Esophagus squamous epithelium (tissue), 5 donors: ENCODE results near the gene CSMD2. TPM values are rescaled to one million over a fixed set of nuclear protein-coding genes. Genes with fewer than 3 reads are reported as not detected.

ENCODE experiments used
- DNase-seq: peaks from one replicate; lab custom pipeline; 2025; lab: John Stamatoyannopoulos, UW
- H3K27ac ChIP-seq, 4 donors: fragments of 200-600 bp; sonication (generic); one replicate each; pipeline ENCODE4 v1.5.1; 2016 to 2019; ENCODE audit warnings: mild to moderate bottlenecking in 1 of 4
- H3K27me3 ChIP-seq, 4 donors: fragments of 200-600 bp; sonication (generic); 1 replicate in 3 of 4; 2 replicates in 1 of 4; pipeline versions ENCODE4 v1.5.1 to v1.6.0; 2017 to 2021; ENCODE audit warnings: antibody characterized with exemption in 1 of 4
- H3K36me3 ChIP-seq, 3 donors: fragments of 200-600 bp; sonication (generic); one replicate each; pipeline ENCODE4 v1.5.1; 2016 to 2019
- H3K4me1 ChIP-seq, 3 donors: fragments of 200-600 bp; sonication (generic); one replicate each; pipeline ENCODE4 v1.5.1; 2017 to 2019
- H3K4me3 ChIP-seq, 4 donors: fragments of 200-600 bp; sonication (generic); 1 replicate in 3 of 4; 2 replicates in 1 of 4; pipeline ENCODE4 v1.5.1; 2016 to 2019; ENCODE audit warnings: mild to moderate bottlenecking in 2 of 4, moderate library complexity in 1 of 4
- H3K9me3 ChIP-seq, 3 donors: fragments of 200-600 bp; sonication (generic); one replicate each; pipeline ENCODE4 v1.5.1; 2016 to 2019
- CTCF ChIP-seq, 6 experiments: fragments of 450-650 bp in 4 of 6; fragments of 200-600 bp in 2 of 6; sonication (generic) in 2 of 6; IDR thresholded peaks; one replicate each; pipeline ENCODE4 v1.5.1; 2016 to 2019; ENCODE audit warnings: antibody characterized with exemption in 6 of 6, mild to moderate bottlenecking in 4 of 6, moderate library complexity in 4 of 6
- POLR2A ChIP-seq, 4 donors: fragments of 450-650 bp; IDR thresholded peaks; one replicate each; pipeline ENCODE4 v1.6.1; 2017; ENCODE audit warnings: antibody characterized with exemption in 4 of 4, mild to moderate bottlenecking in 4 of 4, moderate library complexity in 3 of 4
- WGBS, 2 donors: methylation state at CpG; one replicate each; pipeline ENCODE4 v1.1.5; 2018; 5-methylcytosine and 5-hydroxymethylcytosine counted together
- intact Hi-C: fragments of 100-400 bp; cut with DNase I; formaldehyde crosslinking; loops from one replicate; pipeline ENCODE4 v1.15.0; 2022
- total RNA-seq, 4 donors: library from RNA; depleted of rRNA; stranded (reverse); fragments of >200 nt; gene quantifications; one replicate each; pipeline ENCODE4 v1.1.0, GENCODE V29; 2016
- donor health status: DM: yes; HTN: yes; CAD: no.

CSMD2 gene
- total RNA-seq, 4 donors from 2014 or later = under 0.01 to 0.13 TPM; not detected in 2

GRCh38 chr1:33666616-33667015 lies 498.4 kb downstream of the CSMD2 start:
- Histone ChIP-seq H3K4me1 (no peaks in the 10 kb centered on the region), H3K9me3 (no peaks in the 10 kb centered on the region), H3K4me3 (no peak overlapping the region), H3K27me3 (peaks cover 0 to 27% (median 0%) of the 10 kb centered on the region in 4 donors), H3K27ac (no peak overlapping the region), H3K36me3 (no peaks in the 10 kb centered on the region)
- intact Hi-C loops = no loop called here
- no peak for DNase-seq
- WGBS, 2 donors = 75 to 84% methylated on average over 5 of the region's 5 CpGs
- no peak for TF ChIP-seq POLR2A (IDR thresholded peaks at IDR 0.05)
- no peak for TF ChIP-seq CTCF (IDR thresholded peaks at IDR 0.05)

GRCh38 chr1:33661811-33662454 lies 503.1 kb downstream of the CSMD2 start:
- Histone ChIP-seq H3K27me3 (peaks cover 0 to 6% (median 0%) of the 10 kb centered on the region in 4 donors), H3K9me3 (no peaks in the 10 kb centered on the region), H3K4me1 (peaks cover 0 to 8% (median 0%) of the 10 kb centered on the region in 3 donors), H3K36me3 (no peaks in the 10 kb centered on the region), H3K4me3 (no peak overlapping the region), H3K27ac (no peak overlapping the region)
- TF ChIP-seq CTCF (IDR thresholded peaks at IDR 0.05) (no peak), POLR2A (IDR thresholded peaks at IDR 0.05) (no peak)
- intact Hi-C loops = no loop called here
- DNase-seq = no peak
- WGBS, 2 donors = 55 to 61% methylated on average over 6 of the region's 6 CpGs

- H3K36me3 ChIP-seq = no peaks in the 10 kb centered on the region
These were observed 504.1 kb downstream of the CSMD2 start for GRCh38 chr1:33660956-33661355.

GRCh38 chr1:33660244-33660643 lies 504.8 kb downstream of the CSMD2 start:
- intact Hi-C loops = no loop called here
- 11 to 26% methylated on average over 5 of the region's 5 CpGs for WGBS, 2 donors

More at GRCh38 chr1:33660956-33661355, 504.1 kb downstream of the CSMD2 start:
- no peak for DNase-seq
- Histone ChIP-seq H3K4me1 (peaks cover 0 to 8% (median 0%) of the 10 kb centered on the region in 3 donors), H3K27ac (no peak overlapping the region), H3K9me3 (no peaks in the 10 kb centered on the region), H3K4me3 (no peak overlapping the region), H3K27me3 (peaks cover 0 to 6% (median 0%) of the 10 kb centered on the region in 4 donors)
- TF ChIP-seq CTCF (IDR thresholded peaks at IDR 0.05) (no peak), POLR2A (IDR thresholded peaks at IDR 0.05) (no peak)
- intact Hi-C loops = no loop called here
- WGBS, 2 donors = 66 to 77% methylated on average over 8 of the region's 8 CpGs

More at GRCh38 chr1:33660244-33660643, 504.8 kb downstream of the CSMD2 start:
- no peak for DNase-seq
- Histone ChIP-seq H3K36me3 (no peaks in the 10 kb centered on the region), H3K27ac (no peak overlapping the region), H3K4me3 (no peak overlapping the region), H3K4me1 (peaks cover 0 to 8% (median 0%) of the 10 kb centered on the region in 3 donors), H3K9me3 (no peaks in the 10 kb centered on the region), H3K27me3 (peaks cover 0 to 6% (median 0%) of the 10 kb centered on the region in 4 donors)
- no peak for TF ChIP-seq CTCF (IDR thresholded peaks at IDR 0.05)
- TF ChIP-seq POLR2A (IDR thresholded peaks at IDR 0.05) = no peak
